Activated T-helper 17 cell treated with anti-CD3 and anti-CD28 coated beads, Interleukin-2, amount 50 U/mL, for 72 hours (primary cell): Measurements from ENCODE around the gene PRR16. TPM values are rescaled to one million over a fixed set of nuclear protein-coding genes. Genes with fewer than 3 reads are reported as not detected.
"Not testable (repeated sequence)": the region's sequence is repeated elsewhere in the genome, so short reads cannot be mapped to it uniquely, and the experiment has no call there.

ENCODE experiments used
- ATAC-seq: fragments of 150-1000 bp; cut with Tn5 transposase; replicated peaks from 2 replicates; pipeline ENCODE4 v1.10.0; 2021; ENCODE audit warnings: mild to moderate bottlenecking, moderate library complexity
- H3K27ac Mint-ChIP-seq: one replicate; pipeline ENCODE4 v1.8.0; 2022; ENCODE audit warnings: mixed read lengths
- H3K27me3 Mint-ChIP-seq: one replicate; pipeline ENCODE4 v1.8.0; 2022; ENCODE audit warnings: mixed read lengths
- H3K36me3 Mint-ChIP-seq: one replicate; pipeline ENCODE4 v1.8.0; 2022; ENCODE audit warnings: low read depth, mild to moderate bottlenecking, mixed read lengths
- H3K4me1 Mint-ChIP-seq: one replicate; pipeline ENCODE4 v1.8.0; 2022; ENCODE audit warnings: mixed read lengths
- H3K4me3 Mint-ChIP-seq: one replicate; pipeline ENCODE4 v1.8.0; 2022; ENCODE audit warnings: mild to moderate bottlenecking, mixed read lengths
- H3K9me3 Mint-ChIP-seq: one replicate; pipeline ENCODE4 v1.8.0; 2022; ENCODE audit warnings: mixed read lengths
- total RNA-seq, 2 donors: library from RNA; stranded (reverse); gene quantifications; one replicate each; pipeline ENCODE4 v1.2.3, GENCODE V29; 2022

Gene PRR16
- total RNA-seq, 2 donors from 2014 or later, result not detected

- ATAC-seq, result no peak
- H3K9me3 Mint-ChIP-seq, result no peaks in the 10 kb centered on the region
- no peak overlapping the region for H3K27ac Mint-ChIP-seq
- no peaks in the 10 kb centered on the region for H3K36me3 Mint-ChIP-seq
- H3K4me3 Mint-ChIP-seq, result no peak overlapping the region
- no peaks in the 10 kb centered on the region for H3K4me1 Mint-ChIP-seq
- no peaks in the 10 kb centered on the region for H3K27me3 Mint-ChIP-seq
These were observed 180.4 kb downstream of the PRR16 start for GRCh38 chr5:120644516-120644915.

DNA sequence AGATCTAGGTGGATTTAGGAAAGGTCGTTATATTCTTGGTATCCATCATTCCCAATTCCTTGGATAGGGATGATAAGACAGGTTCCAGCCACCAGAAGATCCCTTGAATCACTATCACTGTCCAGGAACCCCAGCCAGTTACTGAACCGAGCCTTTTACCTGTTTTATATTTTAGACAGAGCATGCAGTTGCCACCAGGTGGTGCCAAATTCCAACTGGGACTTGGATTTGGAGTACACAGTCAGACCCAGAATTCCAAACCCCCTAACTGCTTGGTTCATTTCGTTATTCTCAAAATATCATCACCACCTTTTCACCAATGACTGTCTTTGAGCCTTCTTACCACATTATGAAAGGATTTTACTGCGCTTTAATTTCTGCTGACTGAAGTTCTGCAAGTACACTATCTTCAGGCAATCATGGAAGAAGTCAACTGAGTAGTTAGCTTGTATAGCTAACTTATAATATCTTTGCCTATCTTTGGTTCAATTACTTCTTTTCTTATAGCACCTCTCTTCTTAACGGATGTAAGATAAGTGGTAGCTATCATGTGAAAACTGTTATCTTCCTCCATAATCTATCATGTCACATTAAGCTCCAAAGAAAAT, 191.8 kb downstream of the PRR16 start:
- ATAC-seq, result no peak
- Mint-ChIP-seq H3K9me3 (peaks cover 5% of the 10 kb centered on the region), H3K27me3 (no peaks in the 10 kb centered on the region), H3K27ac (no peak overlapping the region), H3K4me3 (no peak overlapping the region), H3K4me1 (no peaks in the 10 kb centered on the region), H3K36me3 (no peaks in the 10 kb centered on the region)

GRCh38 chr5:120657104-120657503, 193.0 kb downstream of the PRR16 start:
- Mint-ChIP-seq H3K36me3 (no peaks in the 10 kb centered on the region), H3K4me1 (no peaks in the 10 kb centered on the region), H3K4me3 (no peak overlapping the region), H3K27me3 (no peaks in the 10 kb centered on the region), H3K9me3 (peaks cover 8% of the 10 kb centered on the region), H3K27ac (no peak overlapping the region)
- no peak for ATAC-seq

- Mint-ChIP-seq H3K4me1 (no peaks in the 10 kb centered on the region), H3K36me3 (no peaks in the 10 kb centered on the region), H3K4me3 (no peak overlapping the region), H3K27me3 (no peaks in the 10 kb centered on the region), H3K27ac (no peak overlapping the region), H3K9me3 (peaks cover 4% of the 10 kb centered on the region)
- ATAC-seq, result no peak
These were observed 213.4 kb downstream of the PRR16 start for GRCh38 chr5:120677481-120677880.

DNA sequence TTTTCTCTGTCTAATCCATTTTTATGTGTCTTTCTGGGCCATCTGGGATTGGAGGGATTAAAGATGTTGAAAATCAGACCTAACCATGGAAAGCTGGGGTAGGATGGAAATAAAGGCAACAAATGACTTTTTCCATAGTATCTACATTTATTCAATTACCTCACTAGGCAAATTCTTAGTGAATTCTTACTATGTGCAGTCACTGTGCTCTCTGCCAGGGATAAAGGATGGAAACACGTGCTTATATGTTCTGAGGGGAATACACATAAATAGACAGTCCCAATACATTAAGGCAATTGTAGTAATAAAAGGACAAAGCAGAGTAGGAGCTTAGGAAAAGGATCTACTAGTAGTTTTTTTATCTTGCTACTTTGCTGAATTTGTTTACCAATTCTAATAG, 214.2 kb downstream of the PRR16 start:
- H3K27ac Mint-ChIP-seq, result no peak overlapping the region
- H3K4me1 Mint-ChIP-seq, result no peaks in the 10 kb centered on the region
- H3K4me3 Mint-ChIP-seq, result no peak overlapping the region
- no peaks in the 10 kb centered on the region for H3K27me3 Mint-ChIP-seq
- peaks cover 4% of the 10 kb centered on the region for H3K9me3 Mint-ChIP-seq
- no peak for ATAC-seq
- H3K36me3 Mint-ChIP-seq, result no peaks in the 10 kb centered on the region

DNA sequence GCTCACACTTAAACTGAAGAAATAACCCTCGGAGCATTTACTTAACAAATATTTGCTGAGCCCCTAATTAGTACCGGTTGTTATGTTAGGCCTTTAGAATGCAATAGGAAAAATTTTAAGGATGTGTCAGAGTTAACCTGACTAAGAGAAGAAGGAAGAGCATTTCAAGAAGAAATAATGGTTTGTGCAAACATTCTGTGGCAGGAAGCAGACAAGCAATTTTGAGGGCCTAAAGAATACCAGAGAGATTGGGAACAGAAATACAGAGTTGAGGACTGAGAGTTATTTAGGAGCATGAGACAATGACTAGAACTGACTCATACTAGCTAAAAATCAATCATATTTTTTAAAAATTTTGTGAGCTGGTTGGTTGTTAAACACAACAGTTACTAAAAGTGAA, 218.8 kb downstream of the PRR16 start:
- Mint-ChIP-seq H3K27me3 (no peaks in the 10 kb centered on the region), H3K36me3 (no peaks in the 10 kb centered on the region), H3K4me1 (no peaks in the 10 kb centered on the region), H3K27ac (no peak overlapping the region), H3K4me3 (no peak overlapping the region), H3K9me3 (peaks cover 7% of the 10 kb centered on the region)
- no peak for ATAC-seq

DNA sequence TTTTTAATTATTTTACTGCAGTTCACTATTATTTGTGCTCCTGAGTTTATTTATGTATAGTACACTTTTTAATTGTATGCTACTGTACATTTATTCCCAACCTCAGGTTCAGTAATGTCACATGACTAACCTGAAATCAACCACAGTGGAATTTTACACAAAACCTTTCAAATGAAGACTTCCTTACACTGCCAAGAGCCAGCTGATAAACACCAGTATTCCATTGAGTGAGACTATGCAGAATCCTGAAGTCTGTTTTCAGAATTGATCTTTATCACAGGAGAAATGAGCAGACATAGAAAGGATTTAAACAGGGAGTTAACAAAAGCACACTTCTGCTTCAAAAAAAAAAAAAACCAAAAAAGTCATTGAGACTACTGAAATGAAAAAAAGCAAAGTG, 219.5 kb downstream of the PRR16 start:
- Mint-ChIP-seq H3K27me3 (no peaks in the 10 kb centered on the region), H3K4me3 (no peak overlapping the region), H3K36me3 (no peaks in the 10 kb centered on the region), H3K4me1 (no peaks in the 10 kb centered on the region), H3K9me3 (peaks cover 7% of the 10 kb centered on the region), H3K27ac (no peak overlapping the region)
- ATAC-seq, result no peak

DNA sequence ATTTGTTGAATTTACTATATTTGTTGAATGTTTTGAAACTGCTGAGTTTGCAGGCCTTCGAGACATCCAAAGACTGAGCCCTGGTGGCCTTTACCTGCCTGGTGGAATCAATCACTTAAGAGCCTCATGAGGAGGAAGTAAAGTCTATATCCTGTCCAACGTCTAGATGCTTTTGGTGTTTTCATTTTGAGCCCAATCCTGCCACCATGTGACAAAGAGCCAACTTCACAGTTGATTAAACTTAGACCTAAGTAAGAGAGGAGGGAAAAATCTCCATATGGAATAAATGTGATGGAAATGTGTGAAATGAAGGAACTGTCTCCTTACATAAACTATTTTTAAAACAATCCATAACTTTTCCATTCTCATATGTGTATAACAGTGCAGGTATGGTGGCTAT, 220.1 kb downstream of the PRR16 start:
- no peak overlapping the region for H3K27ac Mint-ChIP-seq
- no peaks in the 10 kb centered on the region for H3K27me3 Mint-ChIP-seq
- no peak overlapping the region for H3K4me3 Mint-ChIP-seq
- H3K4me1 Mint-ChIP-seq, result no peaks in the 10 kb centered on the region
- peaks cover 7% of the 10 kb centered on the region for H3K9me3 Mint-ChIP-seq
- no peak for ATAC-seq
- no peaks in the 10 kb centered on the region for H3K36me3 Mint-ChIP-seq

GRCh38 chr5:120684749-120685415, 220.8 kb downstream of the PRR16 start:
- H3K36me3 Mint-ChIP-seq, result no peaks in the 10 kb centered on the region
- no peaks in the 10 kb centered on the region for H3K4me1 Mint-ChIP-seq
- no peak overlapping the region for H3K4me3 Mint-ChIP-seq
- no peaks in the 10 kb centered on the region for H3K27me3 Mint-ChIP-seq
- no peak for ATAC-seq
- H3K27ac Mint-ChIP-seq, result no peak overlapping the region
- H3K9me3 Mint-ChIP-seq, result peaks cover 7% of the 10 kb centered on the region

GRCh38 chr5:120690621-120691407, 226.7 kb downstream of the PRR16 start:
- Mint-ChIP-seq H3K27me3 (no peaks in the 10 kb centered on the region), H3K36me3 (no peaks in the 10 kb centered on the region), H3K27ac (no peak overlapping the region), H3K9me3 (peaks cover 7% of the 10 kb centered on the region), H3K4me1 (no peaks in the 10 kb centered on the region), H3K4me3 (no peak overlapping the region)
- ATAC-seq, result no peak

GRCh38 chr5:120692325-120692724, 228.2 kb downstream of the PRR16 start:
- Mint-ChIP-seq H3K4me3 (no peak overlapping the region), H3K9me3 (peaks cover 3% of the 10 kb centered on the region), H3K27me3 (no peaks in the 10 kb centered on the region), H3K36me3 (no peaks in the 10 kb centered on the region), H3K4me1 (no peaks in the 10 kb centered on the region), H3K27ac (no peak overlapping the region)
- no peak for ATAC-seq

- peaks cover 14% of the 10 kb centered on the region for H3K9me3 Mint-ChIP-seq
- H3K27me3 Mint-ChIP-seq, result no peaks in the 10 kb centered on the region
- H3K27ac Mint-ChIP-seq, result no peak overlapping the region
- H3K4me1 Mint-ChIP-seq, result no peaks in the 10 kb centered on the region
- H3K36me3 Mint-ChIP-seq, result no peaks in the 10 kb centered on the region
- no peak for ATAC-seq
- H3K4me3 Mint-ChIP-seq, result no peak overlapping the region
These were observed 231.3 kb downstream of the PRR16 start for GRCh38 chr5:120695368-120695880.

GRCh38 chr5:120697147-120697546, 233.0 kb downstream of the PRR16 start:
- H3K9me3 Mint-ChIP-seq, result peaks cover 11% of the 10 kb centered on the region
- H3K4me1 Mint-ChIP-seq, result no peaks in the 10 kb centered on the region
- H3K4me3 Mint-ChIP-seq, result no peak overlapping the region
- peaks cover 8% of the 10 kb centered on the region for H3K27me3 Mint-ChIP-seq
- no peaks in the 10 kb centered on the region for H3K36me3 Mint-ChIP-seq
- ATAC-seq, result no peak
- H3K27ac Mint-ChIP-seq, result no peak overlapping the region

DNA sequence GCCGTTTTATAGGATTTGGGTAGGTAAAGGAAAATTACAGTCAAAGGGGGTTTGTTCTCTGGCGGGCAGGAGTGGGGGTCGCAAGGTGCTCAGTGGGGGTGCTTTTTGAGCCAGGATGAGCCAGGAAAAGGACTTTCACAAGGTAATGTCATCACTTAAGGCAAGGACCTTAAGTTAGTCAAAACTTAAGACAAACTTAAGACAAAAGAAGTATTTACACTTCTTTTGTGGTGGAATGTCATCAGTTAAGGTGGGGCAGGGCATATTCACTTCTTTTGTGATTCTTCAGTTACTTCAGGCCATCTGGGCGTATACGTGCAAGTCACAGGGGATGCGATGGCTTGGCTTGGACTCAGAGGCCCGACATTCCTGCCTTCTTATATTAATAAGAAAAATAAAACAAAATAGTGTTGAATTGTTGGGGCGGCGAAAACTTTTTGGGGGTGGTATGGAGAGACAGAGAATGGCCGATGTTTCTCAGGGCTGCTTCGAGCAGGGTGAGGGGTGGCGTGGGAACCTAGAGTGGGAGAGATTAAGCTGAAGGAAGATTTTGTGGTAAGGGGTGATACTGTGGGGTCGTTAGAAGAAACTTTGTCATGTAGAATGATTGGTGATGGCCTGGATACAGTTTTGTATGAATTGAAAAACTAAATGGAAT, 233.7 kb downstream of the PRR16 start:
- not testable (repeated sequence) for H3K36me3 Mint-ChIP-seq, ATAC-seq, H3K27ac Mint-ChIP-seq, H3K4me1 Mint-ChIP-seq, H3K4me3 Mint-ChIP-seq
- Mint-ChIP-seq H3K27me3 (peaks cover 11% of the 10 kb centered on the region), H3K9me3 (peaks cover 11% of the 10 kb centered on the region)
